Stomach (tissue), 9 donors: ENCODE measurements around the gene FSIP1. TPM values are rescaled to one million over a fixed set of nuclear protein-coding genes. Genes with fewer than 3 reads are reported as not detected.
A peak's percentile ranks its signal among the peaks of the same experiment; 100 is the strongest.

Experiments
- DNase-seq, 2 donors: peaks; one replicate each; pipeline versions ENCODE4 v3.0.0 to v3.0.0-alpha.2; 2013 to 2019
- H3K27ac ChIP-seq, 5 donors: fragments of 200-600 bp in 4 of 5; sonication (generic) in 4 of 5; one replicate each; pipeline ENCODE4 v1.5.1; 2013 to 2019; ENCODE audit warnings: mild to moderate bottlenecking in 1 of 5, moderate library complexity in 1 of 5
- H3K27me3 ChIP-seq, 3 donors: fragments of 200-600 bp; sonication (generic); one replicate each; pipeline ENCODE4 v1.5.1; 2017 to 2019; ENCODE audit warnings: mixed run types in 1 of 3
- H3K36me3 ChIP-seq, 4 donors: fragments of 200-600 bp; sonication (generic); 1 replicate in 3 of 4; 2 replicates in 1 of 4; pipeline ENCODE4 v1.5.1; 2016 to 2019
- H3K4me1 ChIP-seq, 4 donors: fragments of 200-600 bp; sonication (generic); one replicate each; pipeline ENCODE4 v1.5.1; 2016 to 2019
- H3K4me3 ChIP-seq, 4 donors: fragments of 200-600 bp; sonication (generic) in 3 of 4; one replicate each; pipeline ENCODE4 v1.5.1; 2016 to 2019; ENCODE audit warnings: mild to moderate bottlenecking in 1 of 4
- H3K9me3 ChIP-seq, 4 donors: fragments of 200-600 bp; sonication (generic); one replicate each; pipeline ENCODE4 v1.5.1; 2016 to 2019
- EP300 ChIP-seq: sonication (generic); formaldehyde crosslinking; IDR thresholded peaks from one replicate; pipeline ENCODE4 v1.6.1; 2017; ENCODE audit warnings: antibody characterized with exemption
- POLR2A ChIP-seq, 4 donors: fragments of 450-650 bp; IDR thresholded peaks; one replicate each; pipeline ENCODE4 v1.6.1; 2016; ENCODE audit warnings: antibody characterized with exemption in 4 of 4, control low read depth in 2 of 4, mild to moderate bottlenecking in 1 of 4, moderate library complexity in 1 of 4
- POLR2AphosphoS5 ChIP-seq, 3 donors: sonication (generic); formaldehyde crosslinking; IDR thresholded peaks; one replicate each; pipeline ENCODE4 v1.6.1; 2016; ENCODE audit warnings: antibody characterized with exemption in 3 of 3
- WGBS, 5 donors: extraction: QIAGEN DNeasy Blood & Tissue Kit in 3 of 5; methylation state at CpG; one replicate each; pipeline versions ENCODE4 v1.1.5 to v1.1.7; 2013 to 2018; 5-methylcytosine and 5-hydroxymethylcytosine counted together
- intact Hi-C: fragments of 100-400 bp; cut with DNase I; formaldehyde crosslinking; loops from one replicate; pipeline ENCODE4 v1.15.1; 2023; ENCODE audit warnings: low total_unique reads
- polyA plus RNA-seq, 3 donors: library from polyadenylated mRNA; stranded (reverse); fragments of 200-250 nt; gene quantifications; one replicate each; pipeline ENCODE4 v1.2.3, GENCODE V29; 2013
- total RNA-seq, 5 donors: library from RNA; depleted of rRNA; stranded (reverse); fragments of >200 nt; gene quantifications; one replicate each; pipeline versions ENCODE4 v1.1.0 to v1.2.3, GENCODE V29; 2014 to 2016
- TF ChIP-seq, protein P1 (sequence below), 7 experiments: fragments of 450-650 bp in 4 of 7; fragments of 200-600 bp in 3 of 7; sonication (generic) in 3 of 7; IDR thresholded peaks; one replicate each; pipeline ENCODE4 v1.5.1; 2016 to 2019; ENCODE audit warnings: antibody characterized with exemption in 7 of 7, control low read depth in 2 of 7, mild to moderate bottlenecking in 1 of 7
- donor health status: healthy with polysubstance abuse.
- donor health status: Bipolar disorder and iron deficiency.
- donor health status: healthy.

The FSIP1 gene
- total and polyA plus RNA-seq, 8 donors: 0.08 to 141 (median 0.66) TPM

- no peaks in the 10 kb centered on the region for H3K36me3 ChIP-seq
- H3K4me1 ChIP-seq: peaks cover 0 to 10% (median 0%) of the 10 kb centered on the region in 4 donors
- TF ChIP-seq EP300: no peak
- TF ChIP-seq, protein P1, sequence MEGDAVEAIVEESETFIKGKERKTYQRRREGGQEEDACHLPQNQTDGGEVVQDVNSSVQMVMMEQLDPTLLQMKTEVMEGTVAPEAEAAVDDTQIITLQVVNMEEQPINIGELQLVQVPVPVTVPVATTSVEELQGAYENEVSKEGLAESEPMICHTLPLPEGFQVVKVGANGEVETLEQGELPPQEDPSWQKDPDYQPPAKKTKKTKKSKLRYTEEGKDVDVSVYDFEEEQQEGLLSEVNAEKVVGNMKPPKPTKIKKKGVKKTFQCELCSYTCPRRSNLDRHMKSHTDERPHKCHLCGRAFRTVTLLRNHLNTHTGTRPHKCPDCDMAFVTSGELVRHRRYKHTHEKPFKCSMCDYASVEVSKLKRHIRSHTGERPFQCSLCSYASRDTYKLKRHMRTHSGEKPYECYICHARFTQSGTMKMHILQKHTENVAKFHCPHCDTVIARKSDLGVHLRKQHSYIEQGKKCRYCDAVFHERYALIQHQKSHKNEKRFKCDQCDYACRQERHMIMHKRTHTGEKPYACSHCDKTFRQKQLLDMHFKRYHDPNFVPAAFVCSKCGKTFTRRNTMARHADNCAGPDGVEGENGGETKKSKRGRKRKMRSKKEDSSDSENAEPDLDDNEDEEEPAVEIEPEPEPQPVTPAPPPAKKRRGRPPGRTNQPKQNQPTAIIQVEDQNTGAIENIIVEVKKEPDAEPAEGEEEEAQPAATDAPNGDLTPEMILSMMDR (IDR thresholded peaks at IDR 0.05): no peak
- no peak for TF ChIP-seq POLR2AphosphoS5 (IDR thresholded peaks at IDR 0.05)
- no peak for TF ChIP-seq POLR2A (IDR thresholded peaks at IDR 0.05)
- H3K27ac ChIP-seq: no peak overlapping the region
- H3K27me3 ChIP-seq: no peaks in the 10 kb centered on the region
- no peak overlapping the region for H3K4me3 ChIP-seq
- no peaks in the 10 kb centered on the region for H3K9me3 ChIP-seq
- DNase-seq: no peak
- intact Hi-C loops: no loop called here
- WGBS, 5 donors: 81 to 88% (median 86%) methylated on average over 13 of the region's 13 CpGs
Observed at GRCh38 chr15:39644136-39644535, 138.5 kb downstream of the FSIP1 start.

GRCh38 chr15:39643727-39644126, 138.9 kb downstream of the FSIP1 start:
- Histone ChIP-seq H3K27me3 (no peaks in the 10 kb centered on the region), H3K36me3 (no peaks in the 10 kb centered on the region), H3K4me1 (peaks cover 0 to 10% (median 0%) of the 10 kb centered on the region in 4 donors), H3K4me3 (no peak overlapping the region), H3K9me3 (no peaks in the 10 kb centered on the region), H3K27ac (no peak overlapping the region)
- intact Hi-C loops: no loop called here
- TF ChIP-seq, protein P1 (IDR thresholded peaks at IDR 0.05): no peak
- TF ChIP-seq POLR2AphosphoS5 (IDR thresholded peaks at IDR 0.05) (no peak), POLR2A (IDR thresholded peaks at IDR 0.05) (no peak), EP300 (no peak)
- 48 to 90% (median 82%) methylated on average over 1 of the region's 1 CpG for WGBS, 5 donors
- no peak for DNase-seq

- Histone ChIP-seq H3K4me3 (no peak overlapping the region), H3K9me3 (no peaks in the 10 kb centered on the region), H3K27me3 (no peaks in the 10 kb centered on the region), H3K36me3 (no peaks in the 10 kb centered on the region), H3K27ac (no peak overlapping the region), H3K4me1 (peaks cover 0 to 10% (median 0%) of the 10 kb centered on the region in 4 donors)
- no peak for TF ChIP-seq POLR2AphosphoS5 (IDR thresholded peaks at IDR 0.05)
- TF ChIP-seq POLR2A (IDR thresholded peaks at IDR 0.05): no peak
- TF ChIP-seq EP300: no peak
- TF ChIP-seq, protein P1 (IDR thresholded peaks at IDR 0.05): no peak
- intact Hi-C loops: no loop called here
- 45 to 62% (median 57%) methylated on average over 5 of the region's 5 CpGs for WGBS, 5 donors
- DNase-seq: no peak
Observed at GRCh38 chr15:39642011-39642640, 140.5 kb downstream of the FSIP1 start.

DNA sequence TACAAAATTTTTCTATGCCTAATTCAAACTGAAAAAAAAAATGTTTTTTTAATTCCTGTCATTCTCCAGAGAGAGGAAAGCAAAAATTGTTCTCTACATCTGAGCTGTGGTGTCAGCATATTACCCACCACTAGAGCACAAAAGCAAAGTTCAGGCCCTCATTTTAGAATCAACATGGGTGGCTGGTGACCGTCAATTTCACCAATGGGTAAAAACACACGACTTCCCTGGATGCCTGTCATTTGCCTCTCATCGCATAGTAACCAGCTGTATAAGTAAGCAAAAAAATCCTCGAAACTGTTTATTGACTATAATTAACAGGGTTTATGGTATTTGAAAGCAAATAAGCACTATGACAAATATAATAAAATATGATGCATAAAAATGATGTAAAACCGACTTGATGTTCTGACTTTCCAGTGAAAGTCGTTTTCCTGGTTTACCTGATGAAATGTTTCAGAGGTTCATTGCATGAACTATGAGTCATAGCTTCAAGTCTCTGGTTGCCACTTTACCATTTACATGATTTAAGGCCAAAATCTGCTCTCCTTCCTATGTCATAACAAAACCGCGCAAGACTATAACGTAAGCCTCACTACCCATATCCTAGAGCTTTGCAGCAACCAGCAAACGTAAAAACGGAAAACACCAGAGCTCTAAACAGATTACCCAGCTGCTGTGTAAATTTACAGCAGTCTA, 141.3 kb downstream of the FSIP1 start:
- Histone ChIP-seq H3K27ac (no peak overlapping the region), H3K27me3 (no peaks in the 10 kb centered on the region), H3K9me3 (no peaks in the 10 kb centered on the region), H3K4me3 (no peak overlapping the region), H3K4me1 (peaks cover 0 to 10% (median 0%) of the 10 kb centered on the region in 4 donors), H3K36me3 (no peaks in the 10 kb centered on the region)
- no peak for DNase-seq
- intact Hi-C loops: no loop called here
- WGBS, 5 donors: 63 to 83% (median 80%) methylated on average over 11 of the region's 11 CpGs
- TF ChIP-seq POLR2AphosphoS5 (IDR thresholded peaks at IDR 0.05) (no peak), EP300 (no peak), POLR2A (IDR thresholded peaks at IDR 0.05) (no peak)
- TF ChIP-seq, protein P1 (IDR thresholded peaks at IDR 0.05): peak in 1 of 7 experiments; percentile 12
